Amygdala (tissue), 56 donors: ENCODE measurements around the gene MED10.

Experiments used
- DNase-seq, 56 donors: peaks; one replicate each; lab custom pipeline; 2025; lab: John Stamatoyannopoulos, UW

MED10 gene

GRCh38 chr5:6353602-6354302 lies 24.6 kb downstream of the MED10 start:
- no peak for DNase-seq

GRCh38 chr5:6350277-6351090 lies 27.9 kb downstream of the MED10 start:
- DNase-seq, result no peak

GRCh38 chr5:6349387-6349786 lies 29.0 kb downstream of the MED10 start:
- DNase-seq, result no peak

GRCh38 chr5:6348476-6349000 lies 29.8 kb downstream of the MED10 start:
- DNase-seq, result no peak

- no peak for DNase-seq
Measured at GRCh38 chr5:6347673-6348072, 30.7 kb downstream of the MED10 start.

GRCh38 chr5:6347165-6347564 lies 31.2 kb downstream of the MED10 start:
- no peak for DNase-seq

GRCh38 chr5:6344593-6344989 lies 33.8 kb downstream of the MED10 start:
- DNase-seq, result no peak

- DNase-seq, result no peak
Measured at GRCh38 chr5:6343951-6344592, 34.3 kb downstream of the MED10 start.

- no peak for DNase-seq
Measured at GRCh38 chr5:6342689-6343315, 35.5 kb downstream of the MED10 start.

- no peak for DNase-seq
Measured at GRCh38 chr5:6340100-6340499, 38.2 kb downstream of the MED10 start.

GRCh38 chr5:6338871-6339270 lies 39.5 kb downstream of the MED10 start:
- no peak for DNase-seq

- no peak for DNase-seq
Measured at GRCh38 chr5:6338135-6338534, 40.2 kb downstream of the MED10 start.

GRCh38 chr5:6333182-6333905 lies 45.0 kb downstream of the MED10 start:
- DNase-seq, result no peak

GRCh38 chr5:6328173-6328572 lies 50.2 kb downstream of the MED10 start:
- DNase-seq, result no peak

GRCh38 chr5:6326776-6327175 lies 51.6 kb downstream of the MED10 start:
- no peak for DNase-seq

GRCh38 chr5:6322163-6322713 lies 56.1 kb downstream of the MED10 start:
- DNase-seq, result no peak
